Endometrial microvascular endothelial cells (primary cell): Measurements from ENCODE around the gene MLXIP. TPM values are rescaled to one million over a fixed set of nuclear protein-coding genes. Genes with fewer than 3 reads are reported as not detected.
"Not testable (repeated sequence)": the region's sequence is repeated elsewhere in the genome, so short reads cannot be mapped to it uniquely, and the experiment has no call there.

Experiments
- in situ Hi-C: cut with HindIII; loops from 2 replicates; pipeline ENCODE4 v1.10.0; 2017; ENCODE audit warnings: low sequenced_read_pairs, low pct_unique_long_range_greater_than_20kb; ENCODE audit errors: inconsistent ontology term
- total RNA-seq: library from RNA; depleted of rRNA; stranded (reverse); fragments of >200 nt; gene quantifications from one replicate; pipeline ENCODE4 v1.2.3, GENCODE V29; 2015; ENCODE audit errors: inconsistent ontology term

Gene MLXIP
- 13.6 TPM for total RNA-seq

- in situ Hi-C loops: no loop called here
These were observed at the start of gene MLXIP for GRCh38 chr12:122078141-122079032. Gene MLXIP, plus strand, starts transcription at chr12:122078756. Its CDS starts 98 bp downstream, at chr12:122078854.

GRCh38 chr12:122028905-122029560 lies 49.5 kb upstream of the MLXIP start:
- in situ Hi-C loops: no loop called here

- in situ Hi-C loops: no loop called here
These were observed 48.7 kb upstream of the MLXIP start for GRCh38 chr12:122029620-122030423.

- in situ Hi-C loops: no loop called here
These were observed 48.0 kb upstream of the MLXIP start for GRCh38 chr12:122030424-122031035.

GRCh38 chr12:122031342-122032216 lies 47.0 kb upstream of the MLXIP start:
- in situ Hi-C loops: no loop called here

- in situ Hi-C loops: no loop called here
These were observed 46.0 kb upstream of the MLXIP start for GRCh38 chr12:122032580-122032979.

GRCh38 chr12:122035292-122035691 lies 43.3 kb upstream of the MLXIP start:
- in situ Hi-C loops: no loop called here

GRCh38 chr12:122036153-122036552 lies 42.4 kb upstream of the MLXIP start:
- in situ Hi-C loops: no loop called here

GRCh38 chr12:122040579-122041386 lies 37.8 kb upstream of the MLXIP start:
- in situ Hi-C loops: no loop called here

GRCh38 chr12:122041458-122041857 lies 37.1 kb upstream of the MLXIP start:
- in situ Hi-C loops: not testable (repeated sequence)

GRCh38 chr12:122042910-122043309 lies 35.6 kb upstream of the MLXIP start:
- in situ Hi-C loops: no loop called here

- in situ Hi-C loops: no loop called here
These were observed 35.1 kb upstream of the MLXIP start for GRCh38 chr12:122043476-122043875.

GRCh38 chr12:122045262-122045661 lies 33.3 kb upstream of the MLXIP start:
- in situ Hi-C loops: no loop called here

- in situ Hi-C loops: no loop called here
These were observed 32.4 kb upstream of the MLXIP start for GRCh38 chr12:122046145-122046544.

- in situ Hi-C loops: no loop called here
These were observed 30.4 kb upstream of the MLXIP start for GRCh38 chr12:122048151-122048550.

GRCh38 chr12:122049827-122050226 lies 28.7 kb upstream of the MLXIP start:
- in situ Hi-C loops: no loop called here

GRCh38 chr12:122050706-122051105 lies 27.9 kb upstream of the MLXIP start:
- in situ Hi-C loops: no loop called here
